Right lobe of liver (tissue), 4 donors: ENCODE results near the gene VWA8.

Experiments used
- POLR2A ChIP-seq: fragments of 450-650 bp; IDR thresholded peaks from one replicate; pipeline ENCODE4 v1.6.1; 2017; ENCODE audit warnings: antibody characterized with exemption, mild to moderate bottlenecking
- TF ChIP-seq, protein P1 (sequence below), 4 donors: fragments of 200-600 bp in 3 of 4; fragments of 450-650 bp in 1 of 4; IDR thresholded peaks; one replicate each; pipeline versions ENCODE4 v1.5.1 to v1.8.0; 2016 to 2022; ENCODE audit warnings: antibody characterized with exemption in 4 of 4, mild to moderate bottlenecking in 2 of 4
- donor health status: DM: no; HTN: no; CAD: no.
- donor health status: DM: no; HTN: no; CAD: no.
- donor health status: DM: no; HTN: yes; CAD: no.

DNA sequence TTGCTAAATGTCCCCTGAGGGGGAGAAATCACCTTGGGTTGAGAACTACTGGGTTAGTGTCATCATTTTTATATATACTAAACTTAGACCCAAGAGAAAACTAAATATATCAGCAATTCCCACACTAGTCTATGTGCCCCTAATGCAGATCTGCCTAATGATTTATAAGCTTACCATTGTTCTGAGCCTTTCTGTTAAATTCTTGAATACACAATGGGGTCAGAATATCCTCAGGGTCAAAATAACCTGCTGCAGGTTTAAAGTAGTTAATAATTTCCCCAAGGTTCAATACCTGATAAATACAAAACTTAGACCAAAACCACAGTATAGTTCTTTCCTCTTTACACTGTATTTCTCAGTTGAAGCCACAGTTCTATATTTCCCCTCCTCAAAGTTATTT, 4.6 kb downstream of the VWA8 start:
- TF ChIP-seq, protein P1, sequence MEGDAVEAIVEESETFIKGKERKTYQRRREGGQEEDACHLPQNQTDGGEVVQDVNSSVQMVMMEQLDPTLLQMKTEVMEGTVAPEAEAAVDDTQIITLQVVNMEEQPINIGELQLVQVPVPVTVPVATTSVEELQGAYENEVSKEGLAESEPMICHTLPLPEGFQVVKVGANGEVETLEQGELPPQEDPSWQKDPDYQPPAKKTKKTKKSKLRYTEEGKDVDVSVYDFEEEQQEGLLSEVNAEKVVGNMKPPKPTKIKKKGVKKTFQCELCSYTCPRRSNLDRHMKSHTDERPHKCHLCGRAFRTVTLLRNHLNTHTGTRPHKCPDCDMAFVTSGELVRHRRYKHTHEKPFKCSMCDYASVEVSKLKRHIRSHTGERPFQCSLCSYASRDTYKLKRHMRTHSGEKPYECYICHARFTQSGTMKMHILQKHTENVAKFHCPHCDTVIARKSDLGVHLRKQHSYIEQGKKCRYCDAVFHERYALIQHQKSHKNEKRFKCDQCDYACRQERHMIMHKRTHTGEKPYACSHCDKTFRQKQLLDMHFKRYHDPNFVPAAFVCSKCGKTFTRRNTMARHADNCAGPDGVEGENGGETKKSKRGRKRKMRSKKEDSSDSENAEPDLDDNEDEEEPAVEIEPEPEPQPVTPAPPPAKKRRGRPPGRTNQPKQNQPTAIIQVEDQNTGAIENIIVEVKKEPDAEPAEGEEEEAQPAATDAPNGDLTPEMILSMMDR (IDR thresholded peaks at IDR 0.05): no peak
- no peak for TF ChIP-seq POLR2A
